Transverse colon (tissue), 4 donors: Measurements from ENCODE around the gene AKR1B15.

Experiments
- POLR2AphosphoS5 ChIP-seq, 3 donors: sonication (generic); formaldehyde crosslinking; IDR thresholded peaks; one replicate each; pipeline ENCODE4 v1.6.1; 2016; ENCODE audit warnings: antibody characterized with exemption in 3 of 3
- TF ChIP-seq, protein P1 (sequence below), 5 experiments: fragments of 200-600 bp in 3 of 5; fragments of 450-650 bp in 2 of 5; sonication (generic) in 3 of 5; IDR thresholded peaks; 1 replicate in 2 of 5; 2 replicates in 3 of 5; pipeline ENCODE4 v1.5.1; 2016 to 2017; ENCODE audit warnings: antibody characterized with exemption in 5 of 5, inconsistent platforms in 3 of 5, mild to moderate bottlenecking in 2 of 5, moderate library complexity in 1 of 5

DNA sequence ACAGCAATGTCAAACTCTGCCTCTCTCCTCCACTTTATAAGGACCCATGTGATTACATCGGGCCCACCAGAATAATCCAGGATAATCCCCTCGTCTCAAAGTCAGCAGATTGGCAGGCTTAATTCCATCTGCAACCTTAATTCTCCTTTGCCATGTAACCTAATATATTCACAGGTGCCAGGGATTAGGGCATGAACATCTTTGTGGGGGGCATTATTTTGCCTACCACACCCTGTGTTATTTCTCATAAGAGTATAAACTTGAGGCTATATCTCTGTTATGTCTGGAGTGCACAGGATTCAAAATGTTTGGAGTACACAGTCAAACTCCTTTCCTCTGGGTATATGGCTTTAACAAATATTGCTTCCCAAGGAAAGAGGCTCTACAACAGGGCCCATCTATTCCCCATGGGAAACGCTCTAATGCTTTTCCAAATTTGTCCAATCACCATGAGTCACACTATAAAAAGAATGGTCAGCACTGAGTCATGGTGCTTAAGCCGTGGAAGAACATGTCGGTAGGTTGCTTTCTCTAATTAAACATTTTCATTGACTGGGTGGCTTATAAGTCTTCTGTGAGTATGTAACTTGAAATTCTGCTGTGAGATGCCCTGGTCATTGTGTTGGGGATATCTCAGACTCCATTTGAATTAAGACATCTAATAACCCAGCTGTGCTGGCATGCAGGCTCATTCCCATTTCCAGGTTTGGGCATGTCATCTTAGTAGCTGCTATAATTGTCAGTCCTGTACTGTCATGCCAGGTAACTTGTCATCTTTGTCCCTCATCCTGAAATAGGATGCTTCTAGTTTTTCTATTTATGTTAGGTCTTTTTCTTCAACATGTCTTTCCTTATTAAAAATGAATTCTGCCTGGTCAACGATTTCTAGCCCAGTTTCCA lies 33.1 kb upstream of the AKR1B15 start:
- TF ChIP-seq, protein P1, sequence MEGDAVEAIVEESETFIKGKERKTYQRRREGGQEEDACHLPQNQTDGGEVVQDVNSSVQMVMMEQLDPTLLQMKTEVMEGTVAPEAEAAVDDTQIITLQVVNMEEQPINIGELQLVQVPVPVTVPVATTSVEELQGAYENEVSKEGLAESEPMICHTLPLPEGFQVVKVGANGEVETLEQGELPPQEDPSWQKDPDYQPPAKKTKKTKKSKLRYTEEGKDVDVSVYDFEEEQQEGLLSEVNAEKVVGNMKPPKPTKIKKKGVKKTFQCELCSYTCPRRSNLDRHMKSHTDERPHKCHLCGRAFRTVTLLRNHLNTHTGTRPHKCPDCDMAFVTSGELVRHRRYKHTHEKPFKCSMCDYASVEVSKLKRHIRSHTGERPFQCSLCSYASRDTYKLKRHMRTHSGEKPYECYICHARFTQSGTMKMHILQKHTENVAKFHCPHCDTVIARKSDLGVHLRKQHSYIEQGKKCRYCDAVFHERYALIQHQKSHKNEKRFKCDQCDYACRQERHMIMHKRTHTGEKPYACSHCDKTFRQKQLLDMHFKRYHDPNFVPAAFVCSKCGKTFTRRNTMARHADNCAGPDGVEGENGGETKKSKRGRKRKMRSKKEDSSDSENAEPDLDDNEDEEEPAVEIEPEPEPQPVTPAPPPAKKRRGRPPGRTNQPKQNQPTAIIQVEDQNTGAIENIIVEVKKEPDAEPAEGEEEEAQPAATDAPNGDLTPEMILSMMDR (IDR thresholded peaks at IDR 0.05) = no peak
- no peak for TF ChIP-seq POLR2AphosphoS5 (IDR thresholded peaks at IDR 0.05)
